Measurements from ENCODE around the gene CAPN15.
A peak's percentile ranks its signal among the peaks of the same experiment; 100 is the strongest.

CAPN15 gene

DNA sequence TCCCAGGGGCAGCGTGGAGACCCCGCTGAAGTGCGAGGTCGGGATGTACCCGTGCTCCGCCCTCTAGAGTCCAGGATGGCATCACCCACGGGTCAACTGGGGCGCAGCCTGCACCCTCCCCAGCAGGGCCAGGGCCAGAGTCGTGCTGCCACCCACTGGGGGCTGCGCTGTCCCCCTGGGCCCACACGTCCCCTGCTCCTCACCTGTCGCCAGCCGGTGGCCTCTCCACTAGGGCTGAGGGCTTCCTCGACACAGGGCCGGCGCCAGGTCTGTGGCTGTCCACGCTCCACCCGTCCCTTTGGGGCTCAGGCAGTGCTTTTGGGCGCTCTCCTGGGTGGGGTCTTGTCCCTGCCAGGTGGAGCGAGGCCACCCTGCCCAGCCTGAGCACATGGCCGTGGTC lies 21.1 kb downstream of the CAPN15 start:
- DNase-seq: no peak

DNA sequence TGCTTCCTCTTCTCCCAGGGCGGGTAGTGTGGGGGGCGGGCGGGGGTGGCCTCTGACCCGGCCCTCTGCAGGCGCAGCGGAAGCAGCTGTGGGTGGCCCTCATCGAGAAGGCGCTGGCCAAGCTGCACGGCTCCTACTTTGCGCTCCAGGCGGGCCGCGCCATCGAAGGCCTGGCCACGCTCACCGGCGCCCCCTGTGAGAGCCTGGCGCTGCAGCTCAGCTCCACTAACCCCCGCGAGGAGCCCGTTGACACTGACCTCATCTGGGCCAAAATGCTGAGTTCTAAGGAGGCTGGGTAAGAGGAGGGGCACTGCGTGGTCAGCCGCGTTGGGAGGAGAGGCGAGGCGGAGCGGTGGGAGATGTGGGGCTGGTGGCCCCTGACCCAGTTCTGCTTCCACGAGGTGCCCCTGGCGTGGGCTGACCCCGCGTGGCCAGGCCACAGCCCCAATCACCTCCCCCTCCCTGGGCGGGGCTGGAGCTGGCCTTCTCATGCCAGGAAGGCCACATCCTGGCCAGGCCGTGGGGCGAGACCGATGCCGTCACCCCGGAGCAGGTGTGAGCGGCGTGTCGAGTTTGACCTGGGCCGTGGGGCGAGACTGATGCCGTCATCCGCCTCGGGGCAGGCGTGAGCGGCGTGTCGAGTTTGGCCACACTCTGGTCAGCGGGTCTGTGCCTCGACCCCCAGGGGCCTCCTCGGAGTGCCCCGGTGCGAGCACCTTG lies 22.2 kb downstream of the CAPN15 start:
- no peak for DNase-seq

- DNase-seq: no peak
These were observed 23.7 kb downstream of the CAPN15 start for GRCh38 chr16:551210-551609.

GRCh38 chr16:552171-552570 lies 24.7 kb downstream of the CAPN15 start:
- no peak for DNase-seq

DNA sequence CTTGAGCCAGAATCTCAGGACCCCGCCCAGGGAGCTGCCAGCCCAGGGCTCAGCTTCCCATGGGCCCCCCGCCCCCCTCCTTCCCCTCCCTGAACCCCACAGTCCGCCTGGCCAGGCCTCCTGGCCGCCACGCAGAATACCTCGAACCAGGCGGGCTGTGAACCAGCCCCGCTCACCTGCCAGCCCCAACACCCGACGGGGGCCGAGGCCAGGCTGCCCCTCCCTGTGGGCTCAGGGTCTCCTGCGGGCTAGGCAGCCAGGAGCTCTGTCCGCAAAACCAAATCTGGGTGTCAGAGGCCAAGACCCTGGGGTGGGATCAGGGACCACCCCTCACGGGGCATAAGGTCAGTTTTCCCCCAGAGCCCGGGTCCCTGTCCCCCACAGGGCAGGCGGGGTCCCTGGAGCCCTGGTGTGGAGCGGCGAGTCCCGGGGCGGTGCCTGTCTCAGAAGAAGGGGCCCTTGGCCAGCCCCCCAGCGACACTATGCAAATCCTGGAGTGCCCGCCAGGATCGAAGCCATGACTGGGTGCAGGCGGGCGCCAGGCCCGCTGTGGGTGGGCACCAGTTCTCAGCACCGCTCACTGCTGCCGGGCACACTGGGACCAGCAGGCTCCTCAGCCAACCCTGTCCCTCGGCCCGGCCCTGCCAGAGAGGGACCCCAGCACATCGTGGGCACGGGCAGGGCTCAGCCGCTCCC lies 26.2 kb downstream of the CAPN15 start:
- DNase-seq: no peak

GRCh38 chr16:554297-554621 lies 26.7 kb downstream of the CAPN15 start:
- DNase-seq: no peak

- peak; percentile 48 for DNase-seq
These were observed 27.3 kb downstream of the CAPN15 start for GRCh38 chr16:554640-555365.

DNA sequence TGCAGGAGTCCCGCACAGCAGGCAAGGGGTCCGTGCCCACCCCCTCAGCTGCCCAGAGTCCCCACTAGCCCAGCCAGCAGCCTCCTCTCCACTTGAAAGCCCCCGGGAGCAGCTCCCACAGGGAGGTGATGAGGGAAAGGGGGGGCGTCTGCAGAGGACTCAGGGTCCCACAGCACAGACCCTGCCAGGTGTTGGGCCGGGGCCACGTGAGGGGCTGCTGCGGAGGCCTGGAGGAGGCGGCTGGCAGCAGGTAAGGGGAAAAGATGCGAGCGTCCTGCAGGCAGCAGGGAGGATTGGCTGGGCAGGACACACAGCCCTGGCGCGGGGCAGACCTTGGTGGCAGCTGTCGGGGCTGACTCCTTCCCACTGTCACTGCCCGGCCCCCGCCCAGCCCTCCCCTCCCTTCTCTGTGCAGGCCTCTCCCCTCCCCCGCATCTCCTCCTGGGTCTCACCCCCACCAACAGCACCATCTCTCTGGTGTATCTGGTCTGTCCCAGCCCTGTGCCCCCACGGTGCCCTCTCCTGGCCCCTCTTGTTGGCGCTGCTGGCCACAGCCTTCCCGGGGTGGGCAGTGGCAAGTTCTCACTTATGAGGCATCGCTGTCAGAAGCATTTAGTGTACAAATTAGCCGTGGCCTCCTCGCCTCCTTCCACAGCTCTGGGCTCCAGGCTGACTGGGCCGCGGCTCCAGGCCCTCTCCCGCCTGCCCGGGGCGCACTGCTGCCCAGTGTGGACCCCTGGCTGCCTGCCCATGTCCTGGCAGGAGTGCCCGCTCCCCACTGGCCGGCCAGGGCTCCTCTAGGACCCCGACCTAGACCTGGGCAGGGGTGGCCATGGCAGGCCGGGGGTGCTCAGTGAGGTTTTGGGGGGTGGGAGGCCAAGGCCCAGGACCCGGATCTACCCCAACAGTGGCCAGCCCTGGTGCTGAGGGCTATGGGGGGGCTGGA lies 28.3 kb downstream of the CAPN15 start:
- no peak for DNase-seq

- no peak for DNase-seq
These were observed 29.1 kb downstream of the CAPN15 start for GRCh38 chr16:556474-557173.

GRCh38 chr16:557463-558297 lies 30.2 kb downstream of the CAPN15 start:
- no peak for DNase-seq

DNA sequence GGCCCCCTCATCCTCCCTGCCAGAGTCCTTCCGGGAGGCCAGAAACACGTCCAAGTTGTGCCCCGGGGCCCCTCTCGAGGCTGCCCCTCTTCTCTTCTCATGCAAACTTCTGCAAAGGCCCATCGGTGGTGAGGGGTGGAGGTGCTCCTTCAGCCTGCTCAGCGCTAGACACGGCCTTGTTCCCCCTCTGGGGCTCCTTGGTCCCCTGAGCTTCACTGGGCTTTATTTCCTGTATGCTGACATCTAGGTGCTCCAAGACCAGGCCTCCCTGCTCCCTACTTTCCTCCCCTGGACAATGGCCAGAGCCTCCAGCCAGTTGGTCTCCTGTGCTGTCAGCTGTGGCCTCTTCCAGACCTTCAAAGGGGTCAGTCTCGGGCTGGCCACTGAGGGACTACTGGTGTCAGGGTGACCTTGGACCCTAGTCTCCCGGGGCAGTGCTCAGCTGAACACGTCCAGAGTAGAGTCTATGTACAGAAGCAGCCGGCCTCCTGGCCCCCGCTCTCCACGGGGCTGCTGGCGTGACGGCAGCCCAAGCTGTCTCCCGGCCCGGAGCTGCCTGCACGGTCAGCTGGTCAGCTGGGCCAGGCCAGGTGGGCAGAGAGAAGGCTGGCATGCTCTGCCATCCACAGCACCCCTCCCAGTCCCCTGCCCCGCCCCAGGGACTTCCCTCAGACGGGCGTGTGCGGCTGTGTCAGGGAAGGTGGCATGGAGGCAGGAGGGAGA lies 30.9 kb downstream of the CAPN15 start:
- DNase-seq: no peak

DNA sequence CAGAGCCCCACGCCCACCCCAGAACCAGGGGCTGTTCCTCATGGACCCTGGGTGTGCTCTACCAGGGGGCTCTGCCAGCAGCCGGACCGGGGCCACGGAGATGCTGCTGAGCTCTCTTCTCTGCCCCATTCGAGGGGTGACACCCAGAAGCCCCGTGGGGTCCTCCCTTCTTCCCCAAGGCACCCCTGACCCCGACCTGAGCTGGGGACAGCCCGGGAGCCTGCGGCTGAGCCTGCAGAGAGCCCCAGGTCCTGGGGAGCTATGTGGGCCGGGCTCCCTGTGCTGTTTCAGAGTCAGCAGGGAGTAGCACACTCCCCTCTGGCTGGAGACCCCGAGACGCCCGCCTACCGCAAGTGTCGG lies 31.5 kb downstream of the CAPN15 start:
- no peak for DNase-seq

DNA sequence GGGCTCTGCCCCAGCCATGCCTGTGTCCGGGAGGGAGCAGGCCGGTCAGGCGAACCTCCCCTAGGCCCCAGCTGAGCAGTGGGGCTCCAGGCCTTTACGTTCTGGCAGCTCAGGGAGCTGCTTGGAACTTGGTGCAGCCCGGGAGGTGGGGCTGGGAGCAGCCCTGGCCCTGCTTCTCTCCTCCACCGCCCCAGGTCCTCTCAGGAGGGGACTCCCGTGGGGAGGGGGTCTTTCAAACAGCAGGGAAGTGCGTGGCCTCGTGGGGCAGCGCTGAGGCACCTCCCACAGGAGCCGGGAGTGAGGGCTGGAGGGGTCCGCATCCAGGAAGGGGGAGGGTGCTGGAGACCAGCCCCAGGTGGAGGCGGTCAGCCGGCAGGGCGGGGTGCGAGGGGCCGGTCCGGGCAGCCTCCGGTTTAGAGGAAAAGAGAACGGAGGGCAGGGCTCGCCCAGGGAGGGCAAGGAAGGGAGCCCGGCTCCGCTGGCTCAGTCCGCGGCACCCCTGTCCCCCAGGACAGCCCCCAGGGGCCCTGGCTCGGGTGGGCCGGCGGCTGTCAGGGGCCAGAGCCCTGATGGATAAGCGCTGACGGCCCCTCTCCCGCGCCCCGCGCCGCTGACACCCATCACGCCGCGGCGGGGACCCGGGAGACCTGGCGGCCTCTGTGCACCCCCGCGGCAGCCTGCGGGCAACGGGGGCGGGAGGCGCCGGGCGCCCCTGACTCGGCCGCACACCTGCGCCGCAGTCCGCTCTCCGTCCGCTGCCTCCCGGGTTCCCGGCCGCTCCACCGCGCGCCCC lies 32.1 kb downstream of the CAPN15 start:
- no peak for DNase-seq

GRCh38 chr16:560204-560700 lies 32.7 kb downstream of the CAPN15 start, which contains the start of gene PRR35:
TSS of gene PRR35 (plus strand) at chr16:560394. CDS start at chr16:563295, 2,901 bp downstream.
- DNase-seq: no peak

- no peak for DNase-seq
These were observed 33.3 kb downstream of the CAPN15 start for GRCh38 chr16:560701-561412.

GRCh38 chr16:561413-561794 lies 33.9 kb downstream of the CAPN15 start:
- DNase-seq: no peak

DNA sequence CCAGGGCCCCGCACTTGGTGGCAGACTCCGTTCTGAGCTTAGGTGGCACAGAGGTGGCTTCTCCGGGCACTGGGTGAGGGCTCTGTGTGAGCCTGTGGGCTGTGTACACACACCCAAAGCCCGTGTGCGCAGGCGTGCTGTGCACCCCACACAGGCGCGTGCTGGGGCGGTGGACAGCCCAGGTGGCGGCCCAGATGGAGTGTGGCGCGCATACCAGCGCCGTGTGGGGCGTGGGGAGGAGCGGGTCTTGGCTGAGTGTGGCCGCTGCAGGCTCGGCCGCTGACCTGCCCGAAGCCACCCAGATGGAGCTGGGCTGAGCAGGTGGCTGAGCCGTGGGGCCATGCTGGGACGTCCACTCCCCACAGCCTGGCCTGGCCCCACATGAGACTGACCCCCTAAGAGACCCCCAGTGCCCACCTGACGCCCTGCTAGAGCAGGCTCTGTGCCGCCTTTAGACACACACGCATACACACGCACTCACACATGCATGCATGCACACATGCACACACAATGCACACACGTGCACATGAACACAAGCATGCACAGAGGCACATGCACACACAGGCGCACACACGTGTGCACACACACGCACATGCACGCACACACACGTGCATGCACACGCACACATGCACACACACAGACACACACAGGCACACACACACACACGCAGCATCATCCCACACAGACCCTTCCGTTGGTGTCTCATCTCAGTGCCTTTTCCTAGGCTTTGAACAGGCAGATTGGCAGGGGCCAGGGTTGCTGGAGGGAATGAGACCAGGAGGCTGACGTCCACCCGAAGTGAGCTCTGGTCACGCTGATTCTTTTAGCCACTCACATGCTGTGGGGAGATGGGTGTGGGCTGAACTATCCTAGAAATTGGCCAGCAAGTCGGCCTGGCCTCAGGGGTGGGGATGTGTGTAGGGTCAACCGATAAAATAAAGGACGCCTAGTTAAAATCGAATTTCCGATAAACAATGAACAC lies 34.7 kb downstream of the CAPN15 start:
- no peak for DNase-seq
